HCT116 (cell line): Measurements from ENCODE around the gene IRF3. TPM values are rescaled to one million over a fixed set of nuclear protein-coding genes. Genes with fewer than 3 reads are reported as not detected.
A peak's percentile ranks its signal among the peaks of the same experiment; 100 is the strongest.
"Not testable (repeated sequence)": the region's sequence is repeated elsewhere in the genome, so short reads cannot be mapped to it uniquely, and the experiment has no call there.

Experiments used
- ATAC-seq: fragments of 200-7000 bp; cut with Tn5 transposase; 2 replicates; pipeline ENCODE4 v1.9.1; 2020; ENCODE audit warnings: mild to moderate bottlenecking, moderate library complexity
- BruUV-seq: library from RNA; stranded (reverse); fragments of 400-500 nt; replicated peaks from 2 replicates; lab custom pipeline; 2021; lab: Mats Ljungman, UMichigan
- CTCF ChIA-PET: fragments of 300-600 bp; sonication (Branson Sonifier 250); formaldehyde crosslinking; loops from one replicate; lab custom pipeline; 2021; ENCODE audit warnings: antibody characterized with exemption; lab: Charles Lee
- POLR2A ChIA-PET: fragments of 300-600, 350-600 bp; sonication (Branson Sonifier 250); formaldehyde crosslinking; loops from one replicate; lab custom pipeline; 2021; ENCODE audit warnings: antibody characterized with exemption; lab: Charles Lee
- RAD21 ChIA-PET, 2 experiments: fragments of 300-600 bp; sonication (Branson Sonifier 250); formaldehyde crosslinking; loops; one replicate each; lab custom pipeline; 2023; ENCODE audit warnings: low total read pairs in 2 of 2; ENCODE audit not compliant: uncharacterized antibody in 2 of 2, unreplicated experiment in 2 of 2, low non-redundant PET in 1 of 2; lab: Charles Lee
- DNase-seq: peaks from one replicate; pipeline ENCODE4 v3.0.0-alpha.2; 2010; ENCODE audit warnings: low read depth, low spot score
- H2AFZ ChIP-seq: fragments of 200-600 bp; shearing (Covaris generic), sonication (generic); 2 replicates; pipeline ENCODE4 v1.6.1; 2017; ENCODE audit warnings: low read depth, mixed run types, mixed read lengths, antibody characterized with exemption, low read length; ENCODE audit not compliant: poor library complexity, severe bottlenecking
- H3K27ac ChIP-seq: 2 replicates; pipeline ENCODE4 v1.5.1; 2012; ENCODE audit warnings: low read depth, low read length
- H3K27me3 ChIP-seq: fragments of 200-600 bp; sonication (generic); 2 replicates; pipeline ENCODE4 v1.6.1; 2016; ENCODE audit warnings: mixed run types, low read length, mixed read lengths; ENCODE audit not compliant: insufficient read depth
- H3K36me3 ChIP-seq, 2 experiments: fragments of 200-500 bp in 1 of 2; fragments of 200-600 bp in 1 of 2; sonication (Bioruptor generic) in 1 of 2; sonication (generic) in 1 of 2; 2 replicates each; pipeline versions ENCODE4 v1.5.1 to v1.6.1; 2014 to 2016; ENCODE audit warnings: low read length in 2 of 2, inconsistent platforms in 1 of 2, mixed read lengths in 1 of 2, mixed run types in 1 of 2; ENCODE audit not compliant: insufficient read depth in 2 of 2, control insufficient read depth in 1 of 2
- H3K4me1 ChIP-seq, 2 experiments: fragments of 200-600 bp in 1 of 2; sonication (generic) in 1 of 2; 2 replicates each; pipeline versions ENCODE4 v1.5.1 to v1.6.1; 2012 to 2017; ENCODE audit warnings: low read length in 2 of 2, inconsistent platforms in 1 of 2, mild to moderate bottlenecking in 1 of 2, mixed read lengths in 1 of 2, mixed run types in 1 of 2, moderate library complexity in 1 of 2; ENCODE audit not compliant: insufficient read depth in 2 of 2, control insufficient read depth in 1 of 2
- H3K4me2 ChIP-seq: fragments of 200-600 bp; sonication (generic); 2 replicates; pipeline ENCODE4 v1.6.1; 2017; ENCODE audit warnings: mixed run types, low read length, mixed read lengths
- H3K4me3 ChIP-seq, 2 experiments: fragments of 200-600 bp in 1 of 2; sonication (generic) in 1 of 2; replicated peaks in 1 of 2; 2 replicates each; pipeline ENCODE4 v1.5.1; 2011 to 2016; ENCODE audit warnings: low read length in 2 of 2, control low read depth in 1 of 2, low read depth in 1 of 2, mild to moderate bottlenecking in 1 of 2, mixed read lengths in 1 of 2, mixed run types in 1 of 2
- H3K79me2 ChIP-seq: fragments of 200-600 bp; sonication (generic); 2 replicates; pipeline ENCODE4 v1.6.1; 2017; ENCODE audit warnings: mild to moderate bottlenecking, mixed run types, low read length, moderate library complexity, mixed read lengths; ENCODE audit not compliant: insufficient read depth
- H3K9ac ChIP-seq: fragments of 200-600 bp; sonication (generic); 2 replicates; pipeline ENCODE4 v1.6.1; 2016; ENCODE audit warnings: low read length, mixed read lengths
- H3K9me2 ChIP-seq: fragments of 200-600 bp; sonication (generic), shearing (Covaris generic); 2 replicates; pipeline ENCODE4 v1.6.1; 2017; ENCODE audit warnings: mixed run types, mild to moderate bottlenecking, moderate library complexity; ENCODE audit not compliant: insufficient read depth
- H3K9me3 ChIP-seq, 2 experiments: fragments of 200-500 bp in 1 of 2; fragments of 200-600 bp in 1 of 2; sonication (Bioruptor generic) in 1 of 2; sonication (generic) in 1 of 2; 2 replicates each; pipeline ENCODE4 v1.6.1; 2014 to 2017; ENCODE audit warnings: low read length in 2 of 2, mixed read lengths in 2 of 2, inconsistent platforms in 1 of 2, low read depth in 1 of 2, mild to moderate bottlenecking in 1 of 2, mixed run types in 1 of 2, moderate library complexity in 1 of 2; ENCODE audit not compliant: control insufficient read depth in 1 of 2, insufficient read depth in 1 of 2
- H4K20me1 ChIP-seq: fragments of 200-600 bp; sonication (generic), shearing (Covaris generic); 2 replicates; pipeline ENCODE4 v1.6.1; 2017; ENCODE audit warnings: mixed run types, mild to moderate bottlenecking, moderate library complexity; ENCODE audit not compliant: insufficient read depth
- CEBPB ChIP-seq: IDR thresholded peaks from 2 replicates; pipeline ENCODE4 v1.6.1; 2012; ENCODE audit warnings: low read depth
- CTCF ChIP-seq, 3 experiments: fragments of 200-600 bp in 1 of 3; sonication (generic) in 1 of 3; IDR thresholded peaks in 2 of 3; conservative IDR thresholded peaks in 1 of 3; 2 replicates each; pipeline ENCODE4 v1.5.1; 2012 to 2017; ENCODE audit warnings: low read depth in 2 of 3, low read length in 2 of 3, antibody characterized with exemption in 1 of 3, borderline replicate concordance in 1 of 3, control low read depth in 1 of 3, mild to moderate bottlenecking in 1 of 3, mixed read lengths in 1 of 3, mixed run types in 1 of 3, moderate library complexity in 1 of 3; ENCODE audit not compliant: insufficient read depth in 1 of 3
- EZH2 ChIP-seq: fragments of 200-600 bp; sonication (generic); IDR thresholded peaks from 2 replicates; pipeline ENCODE4 v1.6.1; 2017; ENCODE audit warnings: antibody characterized with exemption, mixed run types
- EZH2phosphoT487 ChIP-seq: fragments of 200-600 bp; IDR thresholded peaks from 2 replicates; pipeline ENCODE4 v1.6.1; 2018; ENCODE audit warnings: antibody characterized with exemption, borderline replicate concordance
- MAX ChIP-seq: IDR thresholded peaks from 2 replicates; pipeline ENCODE4 v1.6.1; 2012
- SP1 ChIP-seq: IDR thresholded peaks from 2 replicates; pipeline ENCODE4 v1.6.1; 2012; ENCODE audit warnings: low read depth
- SRF ChIP-seq: IDR thresholded peaks from 2 replicates; pipeline ENCODE4 v1.6.1; 2012; ENCODE audit warnings: low read depth
- TCF7L2 ChIP-seq: IDR thresholded peaks from 2 replicates; pipeline ENCODE4 v1.7.0; 2011; ENCODE audit warnings: borderline replicate concordance, inconsistent platforms; ENCODE audit not compliant: insufficient read depth, insufficient read length; ENCODE audit errors: extremely low read depth
- YY1 ChIP-seq: IDR thresholded peaks from 2 replicates; pipeline ENCODE4 v1.6.1; 2011; ENCODE audit warnings: low read length, low read depth, moderate library complexity, mild to moderate bottlenecking; ENCODE audit not compliant: insufficient replicate concordance; ENCODE audit errors: extremely low read depth
- ZBTB33 ChIP-seq: IDR thresholded peaks from 2 replicates; pipeline ENCODE4 v1.6.1; 2011; ENCODE audit warnings: mild to moderate bottlenecking, low read length, moderate library complexity; ENCODE audit not compliant: insufficient replicate concordance; ENCODE audit errors: extremely low read depth
- intact Hi-C: fragments of 100-400 bp; cut with micrococcal nuclease; formaldehyde crosslinking; loops from 2 replicates; pipeline ENCODE4 v1.10.0; 2022
- total RNA-seq: library from RNA; stranded (reverse); gene quantifications from one replicate; pipeline ENCODE4 v1.2.1, GENCODE V29; 2021; ENCODE audit not compliant: unreplicated experiment

IRF3 gene
- total RNA-seq, 1 experiment from 2014 or later: 129 TPM

GRCh38 chr19:49624967-49625910, 40.4 kb downstream of the IRF3 start:
- Histone ChIP-seq H3K27me3 (no peaks in the 10 kb centered on the region), H3K27ac (no peak overlapping the region), H3K4me1 (no peaks in the 10 kb centered on the region), H3K4me3 (no peak overlapping the region), H2AFZ (no peak overlapping the region), H4K20me1 (no peaks in the 10 kb centered on the region), H3K9me3 (no peaks in the 10 kb centered on the region), H3K36me3 (peaks cover 0 to 9% of the 10 kb centered on the region in 2 experiments; a peak in 1 of 4 replicates), H3K79me2 (no peaks in the 10 kb centered on the region; the same call in 1 of the 2 replicates), H3K4me2 (no peak overlapping the region), H3K9me2 (no peaks in the 10 kb centered on the region), H3K9ac (no peak overlapping the region)
- BruUV-seq: TSS peak; percentile 29
- ChIA-PET RAD21 (no interaction called here), POLR2A (no interaction called here), CTCF (no interaction called here)
- DNase-seq: no peak
- intact Hi-C loops: no loop called here
- no peak for ATAC-seq
- TF ChIP-seq TCF7L2: no peak
- no peak for TF ChIP-seq SP1
- TF ChIP-seq MAX: no peak
- TF ChIP-seq EZH2phosphoT487: no peak
- no peak for TF ChIP-seq CTCF (IDR thresholded peaks at IDR 0.05 in 2 of 3, conservative IDR thresholded peaks at IDR 0.05 in 1 of 3; ENCODE audit: borderline replicate concordance in 1 of 3, insufficient read depth in 1 of 3, low read depth in 2 of 3, low read length in 2 of 3)
- TF ChIP-seq ZBTB33: no peak
- TF ChIP-seq CEBPB: no peak
- no peak for TF ChIP-seq YY1
- TF ChIP-seq SRF: no peak
- TF ChIP-seq EZH2: no peak

GRCh38 chr19:49617860-49618259, 47.8 kb downstream of the IRF3 start:
- CTCF ChIA-PET, BruUV-seq, POLR2A ChIA-PET: not testable (repeated sequence)

More at GRCh38 chr19:49617860-49618259, 47.8 kb downstream of the IRF3 start:
- ATAC-seq, H3K27ac ChIP-seq, H3K27me3 ChIP-seq, H3K9me2 ChIP-seq, H3K4me3 ChIP-seq, RAD21 ChIA-PET, H3K9me3 ChIP-seq, DNase-seq, H4K20me1 ChIP-seq, intact Hi-C loops, H2AFZ ChIP-seq, H3K4me2 ChIP-seq, H3K9ac ChIP-seq: not testable (repeated sequence)
- peaks cover 19 to 22% of the 10 kb centered on the region in 2 experiments for H3K4me1 ChIP-seq
- H3K79me2 ChIP-seq: peaks cover 33% of the 10 kb centered on the region; the same call in 1 of the 2 replicates
- peaks cover 17 to 28% of the 10 kb centered on the region in 2 experiments; a peak in 3 of 4 replicates for H3K36me3 ChIP-seq
